ENCODE data around the gene OGA. TPM values are rescaled to one million over a fixed set of nuclear protein-coding genes. Genes with fewer than 3 reads are reported as not detected.
A peak's percentile ranks its signal among the peaks of the same experiment; 100 is the strongest.

OGA gene
- total RNA-seq, 2 experiments from 2014 or later, result 125 to 130 TPM

GRCh38 chr10:101839002-101839401 is 20.8 kb upstream of the OGA start:
- POLR2A ChIA-PET, result interaction anchor here (1.0 to 5.1 kb wide), 2 partner anchors 12 to 21 kb away, joined by 3 to 27 read pairs; partner anchors contain the start of gene OGA
- H3K36me3 Mint-ChIP-seq (ENCODE audit: low read depth), result no peaks in the 10 kb centered on the region
- TF ChIP-seq CTCF (IDR thresholded peaks at IDR 0.05), result no peak
- peak overlapping the region; percentile 77 for H3K4me3 Mint-ChIP-seq
- CTCF ChIA-PET, result interaction anchor here (0.9 to 10.8 kb wide), 11 partner anchors 8 to 232 kb away, joined by 3 to 200 read pairs (median 23); partner anchors contain the start of genes HPS6 and OGA
- no peaks in the 10 kb centered on the region for H3K9me3 Mint-ChIP-seq
- intact Hi-C loops (cut with micrococcal nuclease), result no loop called here
- H3K27me3 Mint-ChIP-seq, result peaks cover 12% of the 10 kb centered on the region
- ATAC-seq, result no peak
- peaks cover 55% of the 10 kb centered on the region for H3K4me1 Mint-ChIP-seq (ENCODE audit: low read depth)
- H3K27ac Mint-ChIP-seq, result no peak overlapping the region
- no peak for DNase-seq

- H3K4me1 Mint-ChIP-seq (ENCODE audit: low read depth), result peaks cover 59% of the 10 kb centered on the region
- intact Hi-C loops (cut with micrococcal nuclease), result no loop called here
- POLR2A ChIA-PET, result no interaction called here
Measured at GRCh38 chr10:101838416-101838970, 20.2 kb upstream of the OGA start.

GRCh38 chr10:101837748-101838147 is 19.5 kb upstream of the OGA start:
- Mint-ChIP-seq H3K27me3 (peaks cover 8% of the 10 kb centered on the region), H3K27ac (no peak overlapping the region), H3K4me3 (no peak overlapping the region), H3K36me3 (ENCODE audit: low read depth) (no peaks in the 10 kb centered on the region), H3K4me1 (ENCODE audit: low read depth) (peaks cover 58% of the 10 kb centered on the region), H3K9me3 (no peaks in the 10 kb centered on the region)
- DNase-seq (no peak), ATAC-seq (no peak)
- ChIA-PET CTCF (interaction anchor here (0.6 to 9.6 kb wide), 8 partner anchors 19 to 239 kb away, joined by 3 to 125 read pairs (median 6); partner anchors contain the start of gene OGA), POLR2A (interaction anchor here (0.6 to 1.4 kb wide), 3 partner anchors 15 to 22 kb away, joined by 3 to 4 read pairs (median 4); partner anchors contain the start of gene OGA)
- intact Hi-C loops (cut with micrococcal nuclease), result no loop called here
- TF ChIP-seq CTCF (IDR thresholded peaks at IDR 0.05), result no peak

More at GRCh38 chr10:101838416-101838970, 20.2 kb upstream of the OGA start:
- ATAC-seq (no peak), DNase-seq (no peak)
- Mint-ChIP-seq H3K36me3 (ENCODE audit: low read depth) (no peaks in the 10 kb centered on the region), H3K27me3 (peaks cover 12% of the 10 kb centered on the region), H3K4me3 (no peak overlapping the region), H3K27ac (no peak overlapping the region), H3K9me3 (no peaks in the 10 kb centered on the region)
- CTCF ChIA-PET, result interaction anchor here (1.2 to 10.8 kb wide), 6 partner anchors 7 to 239 kb away, joined by 3 to 151 read pairs (median 28); partner anchors contain the start of genes HPS6 and OGA
- no peak for TF ChIP-seq CTCF (IDR thresholded peaks at IDR 0.05)

- H3K27ac Mint-ChIP-seq, result no peak overlapping the region
- DNase-seq (peak; percentile 12), ATAC-seq (no peak)
- no peaks in the 10 kb centered on the region for H3K27me3 Mint-ChIP-seq
- no peak for TF ChIP-seq CTCF (IDR thresholded peaks at IDR 0.05)
- no peaks in the 10 kb centered on the region for H3K9me3 Mint-ChIP-seq
- POLR2A ChIA-PET, result interaction anchor here (1.4 kb wide), 1 partner anchor 15 kb away, joined by 3 read pairs; no protein-coding TSS in a partner anchor
- intact Hi-C loops (cut with micrococcal nuclease), result no loop called here
- CTCF ChIA-PET, result interaction anchor here (0.6 to 9.6 kb wide), 29 partner anchors 8 to 302 kb away, joined by 3 to 125 read pairs (median 4); partner anchors contain the start of genes NPM3 and OGA
- no peak overlapping the region for H3K4me3 Mint-ChIP-seq
- H3K36me3 Mint-ChIP-seq (ENCODE audit: low read depth), result no peaks in the 10 kb centered on the region
- peaks cover 53% of the 10 kb centered on the region for H3K4me1 Mint-ChIP-seq (ENCODE audit: low read depth)
Measured at GRCh38 chr10:101835362-101835761, 17.1 kb upstream of the OGA start.

GRCh38 chr10:101834341-101834740 is 16.1 kb upstream of the OGA start:
- ChIA-PET CTCF (interaction anchor here (1.0 to 6.4 kb wide), 2 partner anchors 50 to 176 kb away, joined by 3 to 49 read pairs; no protein-coding TSS in a partner anchor), POLR2A (no interaction called here)
- no peak for TF ChIP-seq CTCF (IDR thresholded peaks at IDR 0.05)
- peak; percentile 37 for DNase-seq
- no peak for ATAC-seq
- peaks cover 53% of the 10 kb centered on the region for H3K4me1 Mint-ChIP-seq (ENCODE audit: low read depth)
- no peak overlapping the region for H3K4me3 Mint-ChIP-seq
- no peaks in the 10 kb centered on the region for H3K9me3 Mint-ChIP-seq
- intact Hi-C loops (cut with micrococcal nuclease), result no loop called here
- no peaks in the 10 kb centered on the region for H3K36me3 Mint-ChIP-seq (ENCODE audit: low read depth)
- H3K27ac Mint-ChIP-seq, result peak overlapping the region; percentile 30
- H3K27me3 Mint-ChIP-seq, result no peaks in the 10 kb centered on the region

Data from activated CD8-positive, alpha-beta T cell treated with anti-CD3 and anti-CD28 coated beads for 36 hours (primary cell).